HG02943 (cell line): ENCODE results near the gene SLC35G6.
"Not testable (repeated sequence)": the region's sequence is repeated elsewhere in the genome, so short reads cannot be mapped to it uniquely, and the experiment has no call there.

Source experiments
- ATAC-seq: cut with Tn5 transposase; IDR thresholded peaks from one replicate; pipeline ENCODE4 v1.9.1; 2021; ENCODE audit warnings: mild to moderate bottlenecking, low read depth, moderate library complexity; ENCODE audit not compliant: unreplicated experiment

SLC35G6 gene

GRCh38 chr17:7477392-7478275 is 3.6 kb upstream of the SLC35G6 start:
- ATAC-seq, result no peak

- no peak for ATAC-seq
These were observed 2.7 kb upstream of the SLC35G6 start for GRCh38 chr17:7478276-7479212.

DNA sequence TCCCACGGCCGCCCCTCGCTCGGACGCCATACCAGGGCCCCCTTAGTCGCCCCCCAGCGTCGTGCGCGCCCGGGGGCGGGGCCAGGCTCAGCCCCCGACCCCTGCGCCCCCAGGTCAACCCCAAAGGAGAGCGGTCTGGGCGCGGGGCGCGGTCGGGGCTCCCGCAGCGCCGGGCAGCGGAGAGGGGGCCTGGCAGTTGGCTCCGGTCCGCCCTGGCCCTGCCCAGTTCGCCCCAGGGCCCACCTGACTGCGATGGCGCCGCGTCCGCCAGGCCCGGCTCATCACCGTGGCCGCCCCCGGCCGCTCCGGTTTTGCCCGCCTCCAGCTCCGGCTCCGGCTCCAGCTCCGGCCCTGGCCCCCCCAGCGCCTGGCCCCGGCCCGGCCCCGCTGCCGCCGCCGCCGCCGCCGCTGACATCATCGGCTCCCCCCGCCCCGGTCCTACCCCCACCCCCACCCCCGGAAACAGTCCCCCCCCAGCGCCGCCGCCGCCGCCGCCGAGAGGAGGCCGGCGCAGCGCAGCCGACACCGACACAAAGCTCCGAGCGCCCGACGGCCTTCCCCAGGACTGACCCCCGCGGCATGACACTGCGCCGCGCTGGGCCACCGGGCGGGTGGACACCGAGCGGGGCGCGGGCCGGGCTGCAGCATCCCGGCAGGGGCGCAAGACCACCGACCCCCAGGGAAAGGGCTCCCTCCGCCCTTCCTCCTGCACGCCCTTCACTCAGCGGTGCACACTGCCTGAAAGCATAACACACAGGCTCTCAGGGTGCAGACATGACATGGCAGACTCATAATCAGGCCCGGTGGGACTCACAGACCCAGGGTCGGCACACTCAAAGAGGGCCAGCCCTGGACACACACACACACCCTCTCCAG is 1.8 kb upstream of the SLC35G6 start, which contains the start of gene ZBTB4:
Gene ZBTB4, minus strand, starts transcription at position 419 of the 876 bp plus-strand sequence. CDS start 12,830 bp downstream, outside the sequence.
- ATAC-seq, result no peak

DNA sequence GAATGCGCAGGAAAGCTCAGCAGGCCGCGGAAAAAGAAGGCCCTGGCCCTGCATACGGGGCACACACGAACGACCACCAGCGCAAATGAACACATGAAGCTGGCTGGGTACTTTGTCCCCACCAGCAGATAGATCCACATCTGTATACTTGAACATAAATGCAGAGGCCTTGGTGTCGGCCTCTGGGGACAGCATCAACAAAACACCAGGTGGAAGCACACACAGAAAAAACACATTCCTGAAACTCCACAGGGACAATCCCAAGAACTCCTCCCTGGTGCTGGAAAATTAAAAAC is 1.2 kb upstream of the SLC35G6 start:
- ATAC-seq, result no peak

- not testable (repeated sequence) for ATAC-seq
These were observed 846 bp downstream of the SLC35G6 start for GRCh38 chr17:7481842-7482741.

- ATAC-seq, result not testable (repeated sequence)
These were observed 1.5 kb downstream of the SLC35G6 start for GRCh38 chr17:7482742-7483088.

- peak; percentile 34 for ATAC-seq
These were observed 2.2 kb downstream of the SLC35G6 start for GRCh38 chr17:7483255-7484066.

DNA sequence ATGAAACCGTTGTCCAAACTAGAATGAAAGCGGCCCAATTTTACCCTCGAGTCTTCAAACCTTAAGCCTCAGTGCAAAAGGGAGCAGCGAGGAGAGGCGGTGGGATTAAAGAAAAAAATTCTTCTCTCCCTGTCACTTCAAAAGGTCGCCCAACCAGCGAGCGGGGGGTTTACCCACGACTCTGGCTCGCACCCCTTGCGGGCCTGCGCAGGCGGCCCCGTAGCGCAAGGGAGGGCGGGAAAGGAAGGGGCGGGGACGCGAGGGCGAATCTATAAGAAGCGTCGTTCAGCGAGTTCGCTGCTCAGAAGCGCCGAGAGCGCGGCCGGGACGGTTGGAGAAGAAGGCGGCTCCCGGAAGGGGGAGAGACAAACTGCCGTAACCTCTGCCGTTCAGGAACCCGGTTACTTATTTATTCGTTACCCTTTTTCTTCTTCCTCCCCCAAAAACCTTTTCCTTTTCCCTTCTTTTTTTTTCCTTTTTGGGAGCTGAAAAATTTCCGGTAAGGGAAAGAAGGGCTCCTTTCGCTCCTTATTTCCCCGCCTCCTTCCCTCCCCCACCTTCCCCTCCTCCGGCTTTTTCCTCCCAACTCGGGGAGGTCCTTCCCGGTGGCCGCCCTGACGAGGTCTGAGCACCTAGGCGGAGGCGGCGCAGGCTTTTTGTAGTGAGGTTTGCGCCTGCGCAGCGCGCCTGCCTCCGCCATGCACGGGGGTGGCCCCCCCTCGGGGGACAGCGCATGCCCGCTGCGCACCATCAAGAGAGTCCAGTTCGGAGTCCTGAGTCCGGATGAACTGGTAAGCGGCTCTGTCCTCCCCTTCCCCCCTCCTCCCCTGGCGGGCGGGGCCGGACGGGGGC is 3.0 kb downstream of the SLC35G6 start, which contains the start of gene POLR2A:
Gene POLR2A, plus strand, starts transcription at position 300 of the 852 bp plus-strand sequence.
- peak; percentile 63 for ATAC-seq

DNA sequence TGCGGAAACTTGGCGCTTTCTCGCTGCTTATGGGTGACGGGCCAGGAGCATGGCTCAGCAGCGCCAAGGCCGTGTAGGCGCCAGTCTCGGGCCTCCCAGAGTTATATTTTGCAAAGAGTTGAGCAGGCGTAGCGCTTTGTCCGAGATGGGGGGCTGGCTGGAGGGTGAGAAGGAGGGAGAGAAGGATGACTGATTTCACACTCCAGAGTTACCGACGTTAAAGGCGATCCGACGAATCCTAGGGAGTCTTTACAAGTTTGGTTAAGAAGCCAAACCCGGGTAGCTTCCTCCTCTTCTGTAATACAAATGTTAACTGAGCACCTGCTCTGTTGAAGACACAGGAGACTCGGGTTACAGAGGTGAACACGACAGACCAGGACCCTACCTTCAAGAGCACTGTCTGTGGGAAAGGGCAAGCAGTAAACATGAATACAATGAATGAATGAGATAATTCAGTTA is 3.7 kb downstream of the SLC35G6 start:
- no peak for ATAC-seq

- ATAC-seq, result no peak
These were observed 4.9 kb downstream of the SLC35G6 start for GRCh38 chr17:7486181-7486580.

DNA sequence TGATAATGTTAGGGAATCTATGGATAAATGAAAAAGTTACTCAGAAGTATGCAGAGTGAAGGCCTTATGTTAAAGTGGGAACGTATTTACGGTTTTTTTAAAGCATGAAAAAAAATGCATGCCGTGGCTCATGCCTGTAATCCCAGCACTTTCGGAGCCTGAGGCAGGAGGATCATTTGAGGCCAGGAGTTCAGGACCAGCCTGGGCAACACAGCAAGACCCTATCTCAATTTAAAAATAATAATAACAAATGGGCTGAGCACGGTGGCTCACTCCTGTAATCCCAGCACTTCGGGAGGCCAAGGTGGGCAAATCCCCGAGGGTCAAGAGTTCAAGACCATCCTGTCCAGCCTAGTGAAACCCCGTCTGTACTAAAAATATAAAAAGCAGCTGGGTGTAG is 8.9 kb downstream of the SLC35G6 start:
- ATAC-seq, result no peak

- ATAC-seq, result no peak
These were observed 10.3 kb downstream of the SLC35G6 start for GRCh38 chr17:7491583-7491982.

GRCh38 chr17:7493941-7494340 is 12.7 kb downstream of the SLC35G6 start:
- ATAC-seq, result no peak

DNA sequence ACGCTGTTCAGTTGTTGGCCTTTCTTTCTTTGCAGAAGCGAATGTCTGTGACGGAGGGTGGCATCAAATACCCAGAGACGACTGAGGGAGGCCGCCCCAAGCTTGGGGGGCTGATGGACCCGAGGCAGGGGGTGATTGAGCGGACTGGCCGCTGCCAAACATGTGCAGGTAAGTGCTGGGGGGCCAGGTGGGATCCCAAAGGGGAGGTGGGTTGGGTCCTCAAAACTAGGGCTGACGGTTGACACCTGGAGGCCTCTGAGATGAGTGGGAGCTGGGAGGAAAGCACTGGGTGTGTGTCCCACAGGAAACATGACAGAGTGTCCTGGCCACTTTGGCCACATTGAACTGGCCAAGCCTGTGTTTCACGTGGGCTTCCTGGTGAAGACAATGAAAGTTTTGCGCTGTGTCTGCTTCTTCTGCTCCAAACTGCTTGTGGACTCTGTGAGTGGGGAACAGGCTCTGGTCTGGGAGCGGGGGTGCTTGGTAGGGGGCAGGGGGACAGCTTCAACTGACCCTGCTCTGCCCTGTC is 14.7 kb downstream of the SLC35G6 start:
- no peak for ATAC-seq

- no peak for ATAC-seq
These were observed 15.4 kb downstream of the SLC35G6 start for GRCh38 chr17:7496470-7497183.

DNA sequence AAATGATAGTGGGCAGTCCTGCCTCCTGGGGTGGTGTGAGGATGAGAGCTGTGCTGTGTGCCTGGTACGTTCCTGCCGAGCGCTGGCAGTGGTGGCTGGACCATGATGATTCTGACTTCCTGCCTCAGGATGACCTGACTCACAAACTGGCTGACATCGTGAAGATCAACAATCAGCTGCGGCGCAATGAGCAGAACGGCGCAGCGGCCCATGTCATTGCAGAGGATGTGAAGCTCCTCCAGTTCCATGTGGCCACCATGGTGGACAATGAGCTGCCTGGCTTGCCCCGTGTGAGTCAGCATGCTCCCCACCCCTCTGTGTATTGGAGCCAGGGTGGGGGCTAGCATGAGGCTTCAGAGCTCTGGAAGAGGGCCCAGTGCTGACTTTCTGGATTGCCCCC is 16.0 kb downstream of the SLC35G6 start:
- no peak for ATAC-seq

GRCh38 chr17:7497636-7498035 is 16.4 kb downstream of the SLC35G6 start:
- no peak for ATAC-seq
